Subcutaneous abdominal adipose tissue (tissue), 5 donors: ENCODE data around the gene BCAN.

Source experiments
- H3K27ac ChIP-seq: one replicate; pipeline ENCODE4 v1.7.0; 2013; ENCODE audit warnings: low read depth, mild to moderate bottlenecking, inconsistent platforms, low read length, moderate library complexity
- H3K27me3 ChIP-seq, 5 donors: one replicate each; pipeline ENCODE4 v1.7.0; 2013; ENCODE audit warnings: low read length in 5 of 5, inconsistent platforms in 1 of 5; ENCODE audit not compliant: control insufficient read depth in 5 of 5, insufficient read depth in 4 of 5
- H3K36me3 ChIP-seq, 5 donors: one replicate each; pipeline ENCODE4 v1.7.0; 2013; ENCODE audit warnings: low read length in 5 of 5; ENCODE audit not compliant: control insufficient read depth in 5 of 5, insufficient read depth in 5 of 5
- H3K4me1 ChIP-seq, 5 donors: one replicate each; pipeline ENCODE4 v1.7.0; 2013; ENCODE audit warnings: low read length in 5 of 5, mild to moderate bottlenecking in 3 of 5, moderate library complexity in 1 of 5; ENCODE audit not compliant: control insufficient read depth in 5 of 5, insufficient read depth in 5 of 5
- H3K4me3 ChIP-seq, 5 donors: one replicate each; pipeline ENCODE4 v1.7.0; 2013; ENCODE audit warnings: low read length in 5 of 5, low read depth in 1 of 5
- H3K9ac ChIP-seq, 5 donors: one replicate each; pipeline ENCODE4 v1.7.0; 2013; ENCODE audit warnings: low read length in 5 of 5, mild to moderate bottlenecking in 4 of 5, moderate library complexity in 3 of 5
- H3K9me3 ChIP-seq, 5 donors: one replicate each; pipeline ENCODE4 v1.7.0; 2013; ENCODE audit warnings: low read length in 5 of 5; ENCODE audit not compliant: control insufficient read depth in 5 of 5
- donor health status: healthy.
- donor health status: healthy.
- donor health status: healthy.
- donor health status: healthy.
- donor health status: healthy.

The BCAN gene

DNA sequence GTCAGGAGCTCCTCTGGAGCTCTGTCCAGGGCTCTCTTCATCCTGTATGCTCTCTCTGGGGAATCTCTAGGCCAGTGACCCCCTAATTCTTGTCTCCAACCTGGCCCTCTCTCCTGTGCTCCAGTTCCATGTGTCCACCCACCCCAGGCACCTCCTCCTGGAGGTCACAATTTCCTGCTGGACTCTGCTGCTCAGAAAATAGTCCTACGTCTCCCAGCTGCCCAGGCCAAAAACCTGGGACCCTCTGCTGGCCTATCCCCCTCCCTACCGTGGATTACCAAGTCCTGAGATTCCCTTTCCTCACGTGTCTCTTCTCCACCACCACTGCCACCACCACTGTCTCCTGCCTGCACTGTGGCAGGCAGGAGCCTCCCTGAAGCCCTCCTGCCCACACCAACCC lies 23.6 kb downstream of the BCAN start:
- peak overlapping the region; percentile 71 for H3K27ac ChIP-seq
- no peak overlapping the region for H3K9ac ChIP-seq
- no peak overlapping the region for H3K4me3 ChIP-seq

DNA sequence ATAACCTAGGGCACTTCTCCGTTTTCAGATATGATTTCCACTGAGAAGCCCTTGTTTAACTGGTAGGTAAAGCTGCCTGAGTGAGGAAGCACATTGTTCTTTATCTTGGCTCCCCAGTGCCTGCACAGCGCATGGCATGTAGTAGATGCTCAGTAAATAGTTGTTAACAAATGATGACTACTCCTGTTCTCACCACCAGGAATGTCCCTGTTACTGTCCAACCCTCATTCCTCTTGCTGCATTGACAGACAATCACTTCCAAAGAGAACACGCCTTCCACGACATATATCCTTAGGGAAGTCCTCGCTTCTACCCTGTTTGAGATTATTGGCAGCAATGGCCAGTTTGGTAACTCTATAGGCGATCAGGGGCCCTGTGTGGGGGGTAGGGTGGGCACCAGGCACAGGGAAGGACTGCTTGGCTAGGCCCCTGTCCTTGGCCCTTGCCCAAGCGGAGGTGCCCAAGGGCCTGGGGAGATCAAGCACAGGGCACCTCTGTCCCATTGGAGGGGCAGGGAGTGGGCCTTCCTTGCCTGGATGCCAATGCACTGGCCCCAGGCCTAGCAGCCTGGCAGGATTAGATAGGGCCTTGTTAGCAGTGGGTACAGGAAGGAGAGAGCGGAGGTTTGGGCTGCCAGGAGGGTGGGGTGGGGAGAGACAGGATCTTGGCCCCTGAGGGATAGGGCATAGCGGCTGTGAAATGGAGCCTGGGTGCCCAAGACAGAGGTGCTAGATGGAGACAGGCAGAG lies 25.1 kb downstream of the BCAN start:
- no peak overlapping the region for H3K4me3 ChIP-seq
- H3K36me3 ChIP-seq, result peaks cover 0 to 6% (median 0%) of the 10 kb centered on the region in 5 donors
- no peaks in the 10 kb centered on the region for H3K9me3 ChIP-seq
- peaks cover 0 to 7% (median 3%) of the 10 kb centered on the region in 5 donors for H3K27me3 ChIP-seq
- H3K9ac ChIP-seq, result no peak overlapping the region
- H3K27ac ChIP-seq, result peak overlapping the region; percentile 71
- peaks cover 17 to 90% (median 60%) of the 10 kb centered on the region in 5 donors for H3K4me1 ChIP-seq

More for the DNA sequence above, 23.6 kb downstream of the BCAN start:
- Histone ChIP-seq H3K4me1 (peaks cover 23 to 99% (median 75%) of the 10 kb centered on the region in 5 donors), H3K9me3 (no peaks in the 10 kb centered on the region), H3K27me3 (peaks cover under 1 to 7% (median 3%) of the 10 kb centered on the region in 5 donors), H3K36me3 (no peaks in the 10 kb centered on the region)

- Histone ChIP-seq H3K4me3 (peak overlapping the region in 1 of 5 donors; percentile 15), H3K27me3 (peaks cover 0 to 7% (median 3%) of the 10 kb centered on the region in 5 donors), H3K9ac (peak overlapping the region in 1 of 5 donors; percentile 51), H3K27ac (peak overlapping the region; percentile 71), H3K36me3 (peaks cover 0 to 10% (median 2%) of the 10 kb centered on the region in 5 donors), H3K9me3 (no peaks in the 10 kb centered on the region), H3K4me1 (peaks cover 14 to 86% (median 54%) of the 10 kb centered on the region in 5 donors)
Measured at GRCh38 chr1:156667610-156667967, 25.7 kb downstream of the BCAN start.

DNA sequence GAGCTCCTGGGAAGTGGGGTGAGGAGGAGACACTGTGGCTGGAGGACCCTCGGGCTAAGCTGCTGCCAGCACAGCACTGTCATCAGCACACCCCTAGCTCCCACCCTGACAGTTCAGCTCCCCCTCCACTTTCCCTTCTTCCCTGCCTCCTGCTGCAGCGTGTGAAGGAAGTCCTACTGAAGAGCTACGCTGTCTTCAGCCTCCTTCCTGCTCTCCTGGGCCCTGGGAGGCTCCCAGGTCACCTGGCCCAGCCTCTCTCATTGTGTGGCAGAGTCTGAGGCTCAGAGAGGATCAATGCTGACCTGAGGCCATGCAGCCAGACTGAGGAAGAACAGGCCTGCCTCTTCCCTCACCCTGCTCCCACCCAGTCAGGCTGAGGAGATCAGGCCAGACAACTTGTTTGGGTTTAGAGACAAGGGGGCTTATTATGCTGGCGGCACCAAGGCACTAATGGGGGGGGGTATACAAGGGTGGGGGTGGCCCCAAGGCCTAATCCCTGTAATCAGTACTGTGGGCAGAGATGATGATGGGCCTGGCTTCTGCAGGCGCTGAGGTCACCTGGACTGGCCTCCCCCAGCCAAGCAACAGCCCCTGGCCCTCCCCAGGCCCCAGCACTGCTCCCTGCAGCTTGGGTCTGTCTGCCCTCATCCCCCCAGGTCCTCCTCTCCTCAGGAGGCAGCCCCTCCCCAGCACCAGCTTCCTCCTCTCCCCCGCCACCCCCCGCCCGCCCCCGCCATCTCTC lies 26.2 kb downstream of the BCAN start:
- Histone ChIP-seq H3K36me3 (peaks cover 0 to 16% (median 2%) of the 10 kb centered on the region in 5 donors), H3K9me3 (no peaks in the 10 kb centered on the region), H3K27ac (peak overlapping the region; percentile 71), H3K4me3 (peak overlapping the region in 1 of 5 donors; percentile 15), H3K27me3 (peaks cover 0 to 9% (median 3%) of the 10 kb centered on the region in 5 donors), H3K4me1 (peaks cover 11 to 84% (median 49%) of the 10 kb centered on the region in 5 donors), H3K9ac (peak overlapping the region in 1 of 5 donors; percentile 51)

GRCh38 chr1:156668801-156669637 lies 27.1 kb downstream of the BCAN start:
- no peak overlapping the region for H3K4me3 ChIP-seq
- H3K27ac ChIP-seq, result peak overlapping the region; percentile 41

GRCh38 chr1:156669794-156670193 lies 27.9 kb downstream of the BCAN start:
- Histone ChIP-seq H3K9ac (no peak overlapping the region), H3K4me3 (no peak overlapping the region), H3K27me3 (peaks cover under 1 to 15% (median 8%) of the 10 kb centered on the region in 5 donors), H3K9me3 (no peaks in the 10 kb centered on the region), H3K4me1 (peaks cover 6 to 84% (median 41%) of the 10 kb centered on the region in 5 donors), H3K27ac (peak overlapping the region; percentile 41), H3K36me3 (peaks cover 0 to 25% (median 8%) of the 10 kb centered on the region in 5 donors)

More at GRCh38 chr1:156668801-156669637, 27.1 kb downstream of the BCAN start:
- Histone ChIP-seq H3K4me1 (peaks cover 9 to 84% (median 42%) of the 10 kb centered on the region in 5 donors), H3K9me3 (no peaks in the 10 kb centered on the region), H3K36me3 (peaks cover 0 to 19% (median 8%) of the 10 kb centered on the region in 5 donors), H3K9ac (peak overlapping the region in 1 of 5 donors; percentile 37), H3K27me3 (peaks cover 0 to 14% (median 8%) of the 10 kb centered on the region in 5 donors)

- no peak overlapping the region for H3K4me3 ChIP-seq
- peaks cover 6 to 84% (median 41%) of the 10 kb centered on the region in 5 donors for H3K4me1 ChIP-seq
- H3K36me3 ChIP-seq, result peaks cover 0 to 28% (median 8%) of the 10 kb centered on the region in 5 donors
- peak overlapping the region; percentile 41 for H3K27ac ChIP-seq
- H3K9ac ChIP-seq, result no peak overlapping the region
- peaks cover 4 to 20% (median 11%) of the 10 kb centered on the region in 5 donors for H3K27me3 ChIP-seq
- H3K9me3 ChIP-seq, result no peaks in the 10 kb centered on the region
Measured at GRCh38 chr1:156670359-156670758, 28.4 kb downstream of the BCAN start.

DNA sequence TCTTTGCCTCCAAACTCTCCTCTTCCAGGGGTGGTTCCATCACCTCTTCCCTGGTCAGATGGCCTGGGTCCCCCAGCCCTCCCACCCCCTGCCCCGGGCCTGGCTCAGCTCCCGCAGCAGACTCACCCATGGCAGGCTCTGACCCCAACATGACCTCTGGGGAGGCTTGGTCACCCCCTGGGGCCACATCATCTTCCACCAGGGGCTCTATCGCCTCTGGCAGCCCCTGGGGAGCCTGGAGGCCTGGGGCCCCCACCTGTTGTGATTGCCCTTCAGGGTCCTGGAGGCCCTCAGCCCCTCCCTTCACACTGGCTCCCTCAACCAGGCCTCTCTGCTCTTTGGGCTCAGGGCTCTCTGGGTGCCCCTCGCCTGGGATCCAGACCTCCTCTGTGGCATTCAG lies 28.9 kb downstream of the BCAN start:
- Histone ChIP-seq H3K9ac (no peak overlapping the region), H3K36me3 (peaks cover 0 to 28% (median 8%) of the 10 kb centered on the region in 5 donors), H3K4me3 (no peak overlapping the region), H3K4me1 (peaks cover 6 to 83% (median 37%) of the 10 kb centered on the region in 5 donors), H3K27me3 (peaks cover 4 to 25% (median 16%) of the 10 kb centered on the region in 5 donors), H3K9me3 (no peaks in the 10 kb centered on the region), H3K27ac (no peak overlapping the region)

GRCh38 chr1:156671804-156672203 lies 29.9 kb downstream of the BCAN start:
- H3K4me3 ChIP-seq, result no peak overlapping the region
- H3K27ac ChIP-seq, result no peak overlapping the region
- H3K4me1 ChIP-seq, result peaks cover 6 to 79% (median 35%) of the 10 kb centered on the region in 5 donors
- H3K9ac ChIP-seq, result no peak overlapping the region
- no peaks in the 10 kb centered on the region for H3K9me3 ChIP-seq
- peaks cover 9 to 34% (median 19%) of the 10 kb centered on the region in 5 donors for H3K27me3 ChIP-seq
- H3K36me3 ChIP-seq, result peaks cover 0 to 28% (median 8%) of the 10 kb centered on the region in 5 donors
